ENCODE results near the gene MIA.
"Not testable (repeated sequence)": the region's sequence is repeated elsewhere in the genome, so short reads cannot be mapped to it uniquely, and the experiment has no call there.

Gene MIA

GRCh38 chr19:40774916-40775631, at the start of gene MIA:
TSS of gene MIA (plus strand) at chr19:40775521. CDS start at chr19:40775543, 22 bp downstream.
- DNase-seq, result no peak

DNA sequence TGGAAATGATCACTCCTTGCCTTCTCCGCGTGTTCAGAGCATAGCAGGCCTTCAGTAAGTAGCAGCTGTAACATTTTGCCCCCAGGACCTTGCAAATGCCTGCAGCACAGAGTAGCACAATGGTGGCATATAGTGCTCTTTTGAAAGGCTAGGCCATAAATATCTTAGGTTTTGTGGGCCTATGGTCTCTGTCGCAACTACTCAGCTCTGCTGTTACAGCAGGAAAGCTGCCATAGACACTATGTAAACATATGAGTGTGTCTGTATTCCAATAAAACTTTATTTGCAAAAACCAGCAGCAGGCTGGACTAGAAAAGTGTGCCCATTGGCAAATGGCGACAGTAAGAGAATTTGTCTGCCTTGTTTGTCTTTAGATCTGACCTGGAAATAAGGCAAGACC, 49.0 kb upstream of the MIA start:
- no peak for DNase-seq

DNA sequence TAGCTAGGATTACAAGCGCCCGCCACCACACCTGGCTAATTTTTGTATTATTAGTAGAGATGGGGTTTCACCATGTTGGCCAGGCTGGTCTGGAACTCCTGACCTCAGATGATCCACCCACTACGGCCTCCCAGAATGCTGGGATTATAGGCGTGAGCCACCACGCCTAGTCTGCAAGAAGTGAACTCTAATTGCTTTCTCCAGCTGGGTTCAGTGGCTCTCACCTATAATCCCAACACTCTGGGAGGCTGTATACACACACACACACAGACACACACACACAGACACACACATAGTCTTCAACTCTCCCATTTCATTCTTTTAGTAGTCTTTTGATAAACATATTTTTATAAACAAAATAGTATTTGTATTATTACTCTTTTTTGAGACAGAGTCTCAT, 45.3 kb upstream of the MIA start:
- not testable (repeated sequence) for DNase-seq

DNA sequence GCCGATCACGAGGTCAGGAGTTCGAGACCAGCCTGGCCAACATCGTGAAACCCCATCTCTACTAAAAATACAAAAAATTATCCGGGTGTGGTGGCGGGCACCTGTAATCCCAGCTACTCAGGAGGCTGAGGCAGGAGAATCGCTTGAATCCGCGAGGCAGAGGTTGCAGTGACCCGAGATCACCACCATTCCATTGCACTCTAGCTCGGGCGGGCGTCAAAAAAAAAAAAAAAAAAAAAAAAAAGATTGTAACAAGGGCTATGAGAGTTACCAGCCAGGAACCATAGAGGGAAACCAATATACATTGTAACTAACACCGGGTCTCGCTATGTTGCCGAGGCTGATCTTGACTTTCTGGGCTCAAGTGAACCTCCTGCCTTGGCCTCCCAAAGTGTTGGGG, 43.0 kb upstream of the MIA start:
- DNase-seq, result not testable (repeated sequence)

DNA sequence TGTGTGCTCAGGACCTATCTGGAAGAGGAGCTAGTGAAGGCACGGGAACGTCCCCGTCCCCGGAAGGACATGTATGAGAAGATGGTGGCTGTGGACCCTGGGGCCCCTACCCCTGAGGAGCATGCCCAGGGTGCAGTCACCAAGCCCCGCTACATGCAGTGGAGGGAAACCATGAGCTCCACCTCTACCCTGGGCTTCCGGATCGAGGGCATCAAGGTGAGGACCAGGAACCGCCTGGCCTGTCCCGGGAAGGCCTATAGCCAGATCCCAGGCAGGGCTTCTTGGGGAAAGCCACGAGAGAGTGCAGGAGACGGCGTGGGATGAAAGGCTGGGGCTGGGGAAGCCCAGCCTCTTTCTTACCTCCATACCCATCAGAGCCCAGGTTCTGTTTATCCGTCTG, 42.2 kb upstream of the MIA start:
- no peak for DNase-seq

DNA sequence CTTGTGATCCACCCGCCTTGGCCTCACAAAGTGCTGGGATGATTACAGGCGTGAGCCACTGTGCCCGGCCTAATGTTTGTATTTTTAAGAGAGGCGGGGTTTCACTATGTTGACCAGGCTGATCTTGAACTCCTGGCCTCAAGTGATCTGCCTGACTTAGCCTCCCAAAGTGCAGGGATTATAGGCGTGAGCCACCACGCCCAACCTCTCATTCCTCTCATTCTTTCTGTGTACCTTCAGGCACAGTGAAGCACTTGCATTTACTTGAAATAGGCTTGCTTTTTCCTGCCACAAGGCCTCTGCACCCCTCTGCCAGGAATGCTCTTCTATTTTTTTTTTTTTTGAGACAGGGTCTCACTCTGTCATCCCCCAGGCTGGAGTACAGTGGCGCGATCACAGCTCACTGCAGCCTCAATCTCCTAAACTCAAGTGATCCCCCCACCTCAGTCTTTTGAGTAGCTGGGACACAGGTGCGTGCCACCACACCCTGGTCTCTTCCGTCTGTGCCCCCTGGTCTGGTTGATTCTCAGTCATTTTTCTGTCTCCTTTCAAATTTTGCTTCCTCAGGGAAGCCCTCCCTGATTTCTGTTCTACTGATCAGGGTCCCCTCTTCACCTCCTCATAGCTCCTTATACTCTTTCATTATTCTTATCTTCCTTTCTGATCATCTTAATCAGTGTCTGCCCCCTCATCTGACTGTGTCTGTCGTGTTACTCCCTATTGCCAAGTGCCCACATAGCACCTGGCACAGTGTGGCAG, 40.1 kb upstream of the MIA start:
- no peak for DNase-seq

- no peak for DNase-seq
Observed at GRCh38 chr19:40736661-40737060, 38.7 kb upstream of the MIA start.

GRCh38 chr19:40737102-40737644, 38.1 kb upstream of the MIA start:
- DNase-seq, result no peak

GRCh38 chr19:40739030-40739839, 36.1 kb upstream of the MIA start:
- DNase-seq, result no peak

DNA sequence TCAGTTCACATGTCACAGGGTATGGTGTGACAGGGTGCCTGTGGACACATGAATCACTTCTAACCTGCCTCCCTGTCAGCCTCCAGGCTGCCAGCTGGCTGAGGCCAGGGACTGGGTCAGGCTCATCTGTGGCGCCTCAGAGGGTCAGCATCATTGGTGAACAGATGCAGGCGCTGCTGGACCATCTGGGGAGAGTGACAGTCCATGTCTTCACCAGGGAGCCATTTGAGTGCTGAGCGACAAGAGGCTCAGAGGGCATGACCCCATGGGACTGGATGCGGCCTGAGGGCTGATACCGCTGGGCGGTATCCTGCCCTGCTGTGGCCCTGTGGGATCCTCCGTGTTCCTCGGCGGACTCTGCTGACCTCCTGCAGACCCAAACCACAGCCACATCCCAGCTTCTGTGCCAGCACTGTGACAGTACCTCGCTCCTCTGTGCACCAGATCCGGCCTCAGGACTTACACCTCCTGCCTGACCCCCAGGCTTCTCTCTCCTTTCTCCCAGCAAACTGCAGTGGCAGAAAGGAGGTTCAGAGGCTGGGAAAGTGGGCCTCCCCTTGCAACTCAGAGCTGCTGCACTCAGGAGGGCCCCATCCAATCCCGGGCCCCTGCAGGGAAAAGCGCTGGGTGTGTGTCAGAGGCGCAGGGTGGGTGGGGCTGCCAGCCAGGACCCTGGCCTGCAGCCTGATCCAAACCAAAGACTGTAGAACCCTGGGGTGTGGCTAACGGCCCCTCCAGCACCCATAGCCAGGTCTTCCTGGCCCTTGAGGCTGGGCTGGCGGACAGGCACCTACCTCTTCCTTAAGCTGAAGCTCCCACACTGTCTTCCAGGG, 35.2 kb upstream of the MIA start:
- no peak for DNase-seq

GRCh38 chr19:40740747-40741146, 34.6 kb upstream of the MIA start:
- no peak for DNase-seq

- DNase-seq, result no peak
Observed at GRCh38 chr19:40741527-40742390, 33.6 kb upstream of the MIA start.

DNA sequence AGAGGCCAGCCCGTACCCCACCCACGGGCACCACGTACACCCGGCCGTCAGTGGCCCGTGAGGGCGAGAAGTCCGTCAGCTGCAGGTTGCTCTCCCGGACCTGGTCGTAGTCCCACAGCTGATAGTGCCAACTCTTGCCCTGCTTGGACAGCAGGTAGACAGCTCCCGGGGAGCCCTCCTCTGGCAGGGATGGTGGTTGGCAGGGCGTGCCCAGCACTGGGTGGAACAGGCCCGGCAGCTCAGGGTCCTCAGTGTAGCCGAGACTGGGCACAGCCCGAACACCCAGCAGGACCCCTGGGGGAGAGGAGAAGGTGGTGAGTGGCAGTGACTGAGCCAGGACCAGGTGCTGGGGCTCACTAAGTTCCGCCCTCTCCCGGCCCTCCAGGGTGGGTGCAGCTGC, 32.8 kb upstream of the MIA start:
- no peak for DNase-seq

DNA sequence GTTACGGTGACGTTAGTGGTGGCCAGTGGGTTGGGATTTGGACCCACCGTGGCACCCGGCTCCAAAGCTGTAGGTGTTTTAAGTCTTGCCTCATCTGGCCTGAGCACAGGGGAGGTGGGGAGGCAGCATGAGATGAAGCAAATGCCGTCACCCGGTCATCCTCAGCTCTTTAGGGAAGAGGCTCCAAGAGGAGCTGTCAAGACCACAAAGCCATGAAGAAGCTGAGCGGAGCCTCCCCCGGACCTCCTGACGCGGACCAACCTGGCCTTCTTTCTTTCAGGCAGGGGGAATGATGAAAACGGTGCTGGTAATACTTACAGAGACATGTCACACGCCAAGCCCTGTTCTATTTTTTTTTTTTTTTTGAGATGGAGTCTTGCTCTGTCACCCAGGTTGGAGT, 32.4 kb upstream of the MIA start:
- DNase-seq, result no peak

DNA sequence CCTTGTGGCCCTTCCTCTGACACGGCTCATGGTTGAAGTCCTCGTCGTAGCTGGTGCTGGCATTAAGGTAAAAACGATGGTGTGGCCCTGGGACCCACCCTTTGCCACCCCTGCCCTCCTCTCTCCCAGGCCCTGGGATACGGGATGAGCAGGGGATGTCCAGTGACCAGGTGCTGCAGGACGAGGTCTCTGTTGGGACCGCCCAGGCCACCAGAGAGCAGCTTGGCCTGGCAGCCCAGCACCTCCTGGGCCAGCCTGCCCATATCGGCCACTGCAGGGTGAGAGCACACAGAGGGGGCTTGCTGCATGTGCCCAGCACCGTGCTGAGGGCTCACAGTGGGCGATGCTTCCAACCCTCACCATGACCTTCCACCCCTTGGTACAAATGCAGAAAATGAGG, 31.4 kb upstream of the MIA start:
- DNase-seq, result no peak

DNA sequence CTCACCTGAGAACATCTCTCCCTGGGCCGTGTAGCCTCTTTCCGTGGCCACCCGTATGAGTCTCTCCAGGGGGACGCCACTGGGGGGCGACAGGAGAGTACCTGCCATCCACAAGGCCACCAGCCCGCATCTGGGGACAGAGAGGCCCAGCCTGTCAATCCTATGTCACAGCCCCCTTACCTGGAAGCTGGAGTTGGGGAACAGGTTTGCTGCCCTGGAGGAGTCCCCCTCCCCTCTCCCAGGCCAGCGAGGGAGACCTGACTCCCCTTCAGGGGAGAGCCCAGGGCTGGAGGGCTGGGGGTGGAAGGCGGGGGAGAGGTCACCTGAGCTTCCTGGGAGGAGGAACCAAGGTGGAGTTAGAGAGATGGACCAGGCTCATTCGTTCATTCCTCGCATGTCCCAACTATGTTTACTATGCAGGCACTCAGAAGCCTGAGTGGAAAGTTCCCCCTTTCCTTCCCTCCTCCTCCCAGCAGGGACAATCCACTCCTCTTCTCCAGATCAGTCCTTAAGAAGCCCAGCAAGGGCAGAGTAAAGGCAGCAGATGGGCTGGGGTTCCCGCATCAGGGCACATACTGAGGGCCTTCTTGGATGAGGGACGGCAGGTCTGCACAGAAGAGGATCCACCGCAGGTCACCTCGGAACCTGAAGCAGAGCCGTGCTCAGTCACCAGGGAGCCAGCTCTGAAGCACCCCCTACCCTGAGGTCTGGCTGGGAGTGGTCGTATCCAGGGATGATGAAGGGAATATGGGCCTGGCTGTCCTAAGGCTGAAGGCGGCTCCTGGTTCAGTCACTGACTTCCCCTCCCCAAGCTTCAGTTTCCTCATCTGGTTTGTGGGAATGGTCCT, 30.5 kb upstream of the MIA start:
- peak; percentile 66 for DNase-seq

GRCh38 chr19:40745402-40745780, 29.9 kb upstream of the MIA start:
- DNase-seq, result no peak

DNA sequence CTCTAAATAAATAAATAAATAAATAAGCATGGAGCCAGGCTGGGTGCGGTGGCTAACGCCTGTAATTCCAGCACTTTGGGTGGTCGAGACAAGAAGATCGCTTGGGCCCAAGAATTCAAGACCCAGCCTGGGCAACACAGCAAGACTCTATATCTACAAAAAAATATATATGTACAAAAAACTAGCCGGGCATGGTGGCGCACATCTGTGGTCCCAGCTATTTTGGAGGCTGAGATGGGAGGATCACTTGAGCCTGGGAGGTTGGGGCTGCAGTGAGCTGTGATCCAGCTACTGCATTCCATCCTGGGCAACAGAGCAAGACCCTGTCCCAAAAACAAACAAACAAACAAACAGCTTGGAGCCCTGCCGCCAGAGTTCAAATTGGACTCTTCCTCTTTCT, 27.8 kb upstream of the MIA start:
- no peak for DNase-seq

DNA sequence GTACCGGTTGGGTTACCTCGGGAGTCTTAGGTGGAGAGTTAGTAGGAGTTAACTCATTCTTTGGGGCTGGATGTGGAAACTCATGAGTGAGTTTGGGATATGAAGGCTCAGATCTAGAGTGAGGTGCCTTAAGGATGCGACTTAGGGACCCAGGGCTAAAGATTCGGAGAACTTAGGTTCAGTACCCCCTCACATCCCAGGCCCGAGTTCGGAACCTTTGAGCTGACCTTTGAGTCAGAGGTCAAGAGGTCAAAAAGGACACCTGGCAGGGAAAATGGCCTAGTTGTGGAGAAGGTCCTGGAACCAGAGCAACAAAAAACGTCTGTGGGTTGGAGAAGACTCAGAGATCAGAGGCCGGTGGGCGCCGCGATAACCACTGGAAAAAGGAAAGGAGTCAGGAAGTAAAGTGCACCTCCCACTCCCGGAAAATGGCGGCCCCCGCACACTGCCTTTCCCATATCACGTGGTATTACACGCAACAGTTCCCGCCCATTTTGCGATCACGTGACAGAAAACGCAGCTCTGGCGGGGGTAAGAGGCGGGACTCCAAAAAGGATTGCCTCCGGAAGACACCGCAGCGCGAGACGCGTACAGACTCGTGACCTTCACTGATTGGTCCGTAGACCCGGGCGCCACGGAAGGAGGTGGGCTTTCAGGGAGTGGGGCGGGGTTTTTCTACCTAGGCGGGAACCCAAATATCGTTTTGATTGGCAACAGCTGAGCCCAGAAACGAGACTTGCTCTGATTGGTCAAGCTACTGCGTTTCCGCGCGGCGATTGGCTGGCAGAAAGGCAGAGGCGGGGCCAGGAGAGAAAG, 25.1 kb upstream of the MIA start, which contains the start of gene ACTMAP:
TSS of gene ACTMAP (minus strand) at position 420 of the 816 bp plus-strand sequence. CDS start 674 bp downstream, outside the sequence.
- DNase-seq, result peak; percentile 99

Measured in activated CD8-positive, alpha-beta memory T cell treated with anti-CD3 and anti-CD28 coated beads for 24 hours (primary cell).